Measurements from ENCODE around the gene STK39. TPM values are rescaled to one million over a fixed set of nuclear protein-coding genes. Genes with fewer than 3 reads are reported as not detected.

The STK39 gene
- total RNA-seq, 1 experiment from 2014 or later: 2.9 TPM

DNA sequence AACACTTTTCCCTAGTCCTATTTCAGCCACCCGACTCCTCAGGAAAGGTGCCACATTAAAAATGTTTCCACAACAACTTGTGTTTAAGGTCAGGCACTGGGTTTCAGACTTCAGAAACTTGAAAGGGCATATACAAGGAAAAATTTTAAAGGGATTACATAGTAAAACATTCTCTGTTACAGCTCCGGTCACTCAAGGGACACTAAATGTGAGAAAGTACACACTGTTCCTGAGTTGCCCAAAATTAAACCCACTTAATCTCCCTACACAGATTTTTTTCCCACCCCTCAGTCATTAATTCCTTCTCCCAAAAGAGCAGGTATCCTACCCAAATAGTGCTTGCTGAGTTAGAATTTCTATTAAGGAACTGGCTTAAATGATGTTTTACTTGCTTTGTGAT, 14.2 kb downstream of the STK39 start:
- POLR2A ChIA-PET: no interaction called here

DNA sequence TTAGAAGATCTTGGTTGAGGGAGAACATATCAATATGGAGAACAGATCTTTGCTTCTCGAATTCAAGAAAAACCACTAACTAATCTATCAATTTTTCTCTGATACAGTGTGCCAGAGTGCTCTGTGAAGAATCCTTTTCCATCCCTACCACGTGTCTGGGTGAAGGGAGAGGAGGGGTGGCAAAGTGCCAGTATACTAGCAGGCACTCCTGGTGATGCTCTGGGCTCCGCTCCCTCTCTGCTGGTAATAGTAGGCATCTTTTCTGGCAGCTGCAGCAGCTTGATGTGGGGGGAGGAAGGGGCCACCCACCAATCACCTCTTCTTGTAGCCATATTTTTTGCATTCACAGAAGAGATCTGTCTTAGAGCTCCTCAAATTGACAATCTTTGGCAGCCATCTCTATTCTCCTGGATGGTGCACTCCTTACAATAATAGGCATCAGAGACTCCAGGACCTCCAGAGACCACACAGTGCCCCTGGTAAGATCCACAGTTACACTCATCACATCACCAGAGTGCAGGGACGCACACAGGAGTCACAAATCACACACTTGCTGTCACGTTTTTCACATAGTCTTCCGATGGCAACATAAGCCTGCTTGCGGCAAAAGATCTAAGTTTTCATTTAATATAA, 15.7 kb downstream of the STK39 start:
- no peak for DNase-seq
- intact Hi-C loops (cut with micrococcal nuclease; ENCODE audit: unreplicated experiment): no loop called here
- CTCF ChIA-PET: no interaction called here
- H3K4me1 Mint-ChIP-seq (ENCODE audit: low read depth, unreplicated experiment): no peaks in the 10 kb centered on the region
- peaks cover 2% of the 10 kb centered on the region for H3K27me3 Mint-ChIP-seq (ENCODE audit: insufficient read depth, unreplicated experiment)
- H3K9me3 Mint-ChIP-seq (ENCODE audit: unreplicated experiment): no peaks in the 10 kb centered on the region
- Histone ChIP-seq H3K27me3 (replicated peaks; ENCODE audit: control insufficient read depth, insufficient read depth, low read length) (no peaks in the 10 kb centered on the region), H3K4me1 (no peaks in the 10 kb centered on the region), H3K36me3 (ENCODE audit: control insufficient read depth, insufficient read depth, low read length) (no peaks in the 10 kb centered on the region), H3K4me3 (ENCODE audit: low read depth, low read length) (no peak overlapping the region), H3K9me3 (no peaks in the 10 kb centered on the region)
- POLR2A ChIA-PET: no interaction called here
- no peak overlapping the region for H3K27ac Mint-ChIP-seq (ENCODE audit: unreplicated experiment)
- BruUV-seq (replicated peaks): no TSS peak
- no peaks in the 10 kb centered on the region for H3K36me3 Mint-ChIP-seq (ENCODE audit: insufficient read depth, unreplicated experiment)
- no peak overlapping the region for H3K4me3 Mint-ChIP-seq (ENCODE audit: unreplicated experiment)
- no peak for TF ChIP-seq CTCF (IDR thresholded peaks at IDR 0.05; ENCODE audit: insufficient read depth in 1 of 2, low read depth in 1 of 2, low read length in 1 of 2, severe bottlenecking in 1 of 2, unreplicated experiment in 1 of 2)

More for the DNA sequence above, 14.2 kb downstream of the STK39 start:
- CTCF ChIA-PET: no interaction called here
- Histone ChIP-seq H3K4me1 (no peaks in the 10 kb centered on the region), H3K36me3 (ENCODE audit: control insufficient read depth, insufficient read depth, low read length) (no peaks in the 10 kb centered on the region), H3K4me3 (ENCODE audit: low read depth, low read length) (no peak overlapping the region), H3K9me3 (no peaks in the 10 kb centered on the region), H3K27me3 (replicated peaks; ENCODE audit: control insufficient read depth, insufficient read depth, low read length) (no peaks in the 10 kb centered on the region)
- H3K27me3 Mint-ChIP-seq (ENCODE audit: insufficient read depth, unreplicated experiment): peaks cover 5% of the 10 kb centered on the region
- no peaks in the 10 kb centered on the region for H3K9me3 Mint-ChIP-seq (ENCODE audit: unreplicated experiment)
- no peak overlapping the region for H3K4me3 Mint-ChIP-seq (ENCODE audit: unreplicated experiment)
- TF ChIP-seq CTCF (IDR thresholded peaks at IDR 0.05; ENCODE audit: insufficient read depth in 1 of 2, low read depth in 1 of 2, low read length in 1 of 2, severe bottlenecking in 1 of 2, unreplicated experiment in 1 of 2): no peak
- intact Hi-C loops (cut with micrococcal nuclease; ENCODE audit: unreplicated experiment): no loop called here
- no peak overlapping the region for H3K27ac Mint-ChIP-seq (ENCODE audit: unreplicated experiment)
- H3K36me3 Mint-ChIP-seq (ENCODE audit: insufficient read depth, unreplicated experiment): no peaks in the 10 kb centered on the region
- H3K4me1 Mint-ChIP-seq (ENCODE audit: low read depth, unreplicated experiment): no peaks in the 10 kb centered on the region
- DNase-seq: no peak
- BruUV-seq (replicated peaks): no TSS peak

- no TSS peak for BruUV-seq (replicated peaks)
- Mint-ChIP-seq H3K4me1 (ENCODE audit: low read depth, unreplicated experiment) (no peaks in the 10 kb centered on the region), H3K36me3 (ENCODE audit: insufficient read depth, unreplicated experiment) (no peaks in the 10 kb centered on the region), H3K27me3 (ENCODE audit: insufficient read depth, unreplicated experiment) (peaks cover 2% of the 10 kb centered on the region), H3K4me3 (ENCODE audit: unreplicated experiment) (no peak overlapping the region), H3K27ac (ENCODE audit: unreplicated experiment) (no peak overlapping the region), H3K9me3 (ENCODE audit: unreplicated experiment) (no peaks in the 10 kb centered on the region)
- Histone ChIP-seq H3K4me3 (ENCODE audit: low read depth, low read length) (no peak overlapping the region), H3K9me3 (no peaks in the 10 kb centered on the region), H3K27me3 (replicated peaks; ENCODE audit: control insufficient read depth, insufficient read depth, low read length) (no peaks in the 10 kb centered on the region), H3K4me1 (no peaks in the 10 kb centered on the region), H3K36me3 (ENCODE audit: control insufficient read depth, insufficient read depth, low read length) (no peaks in the 10 kb centered on the region)
- intact Hi-C loops (cut with micrococcal nuclease; ENCODE audit: unreplicated experiment): no loop called here
- CTCF ChIA-PET: no interaction called here
- TF ChIP-seq CTCF (IDR thresholded peaks at IDR 0.05; ENCODE audit: insufficient read depth in 1 of 2, low read depth in 1 of 2, low read length in 1 of 2, severe bottlenecking in 1 of 2, unreplicated experiment in 1 of 2): no peak
- DNase-seq: no peak
- POLR2A ChIA-PET: no interaction called here
Observed at GRCh38 chr2:168230389-168230788, 17.0 kb downstream of the STK39 start.

All from Caco-2 (cell line).